ENCODE results near the gene VAV2.
"Not testable (repeated sequence)": the region's sequence is repeated elsewhere in the genome, so short reads cannot be mapped to it uniquely, and the experiment has no call there.

The VAV2 gene

DNA sequence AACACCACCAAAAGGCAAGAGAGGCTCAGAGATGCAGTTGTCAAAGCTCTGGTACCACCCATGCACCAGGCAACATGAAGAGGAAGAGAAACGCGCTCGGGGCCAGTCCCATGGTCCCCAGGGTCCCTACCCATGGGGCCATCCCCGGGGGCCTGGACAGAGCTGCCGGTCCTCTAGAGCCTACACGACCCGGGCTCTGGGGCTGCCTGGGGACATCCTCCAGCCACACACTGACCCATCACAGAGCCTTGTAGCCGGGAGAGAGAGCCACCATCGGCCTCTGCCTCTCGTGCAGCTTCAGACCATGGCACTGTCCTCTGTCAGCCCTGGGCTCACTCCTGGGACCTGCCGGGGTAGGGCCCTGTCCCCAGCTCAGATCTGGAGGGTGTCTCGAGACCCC is 23.7 kb downstream of the VAV2 start:
- no peak for DNase-seq (ENCODE audit: low read depth)

- no peak for DNase-seq (ENCODE audit: low read depth)
Measured at GRCh38 chr9:133967024-133967741, 24.9 kb downstream of the VAV2 start.

GRCh38 chr9:133964463-133964862 is 27.7 kb downstream of the VAV2 start:
- no peak for DNase-seq (ENCODE audit: low read depth)

- no peak for DNase-seq (ENCODE audit: low read depth)
Measured at GRCh38 chr9:133963166-133963565, 29.0 kb downstream of the VAV2 start.

- no peak for DNase-seq (ENCODE audit: low read depth)
Measured at GRCh38 chr9:133962341-133962740, 29.8 kb downstream of the VAV2 start.

GRCh38 chr9:133961226-133962165 is 30.6 kb downstream of the VAV2 start:
- no peak for DNase-seq (ENCODE audit: low read depth)

DNA sequence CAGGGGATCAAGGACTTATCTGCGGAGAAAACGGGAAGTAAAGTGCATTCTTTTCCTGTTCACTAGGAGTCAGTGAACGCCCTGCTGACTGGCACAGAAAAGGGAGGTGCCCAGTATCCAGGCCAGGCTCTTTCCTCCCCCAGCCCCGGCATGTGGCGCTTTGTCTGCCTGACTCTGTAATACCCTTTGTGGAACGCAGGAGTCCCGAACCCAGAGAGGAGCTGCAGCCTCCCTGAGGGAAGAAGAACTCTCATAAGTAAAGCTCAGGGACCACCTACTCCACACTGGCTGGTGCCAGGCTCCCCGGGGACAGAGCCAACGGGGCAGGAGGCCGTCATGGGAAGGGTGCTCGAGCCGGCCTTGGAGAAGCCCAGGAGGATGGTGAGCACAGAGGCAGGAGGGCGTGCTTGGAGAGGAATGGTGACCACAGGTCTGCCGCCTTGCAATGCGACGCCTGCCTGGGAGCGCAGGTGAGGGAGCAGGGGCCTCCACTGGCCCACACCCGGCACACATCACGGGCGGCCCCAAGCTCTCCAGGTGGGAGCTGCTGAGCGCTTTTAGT is 31.5 kb downstream of the VAV2 start:
- no peak for DNase-seq (ENCODE audit: low read depth)

DNA sequence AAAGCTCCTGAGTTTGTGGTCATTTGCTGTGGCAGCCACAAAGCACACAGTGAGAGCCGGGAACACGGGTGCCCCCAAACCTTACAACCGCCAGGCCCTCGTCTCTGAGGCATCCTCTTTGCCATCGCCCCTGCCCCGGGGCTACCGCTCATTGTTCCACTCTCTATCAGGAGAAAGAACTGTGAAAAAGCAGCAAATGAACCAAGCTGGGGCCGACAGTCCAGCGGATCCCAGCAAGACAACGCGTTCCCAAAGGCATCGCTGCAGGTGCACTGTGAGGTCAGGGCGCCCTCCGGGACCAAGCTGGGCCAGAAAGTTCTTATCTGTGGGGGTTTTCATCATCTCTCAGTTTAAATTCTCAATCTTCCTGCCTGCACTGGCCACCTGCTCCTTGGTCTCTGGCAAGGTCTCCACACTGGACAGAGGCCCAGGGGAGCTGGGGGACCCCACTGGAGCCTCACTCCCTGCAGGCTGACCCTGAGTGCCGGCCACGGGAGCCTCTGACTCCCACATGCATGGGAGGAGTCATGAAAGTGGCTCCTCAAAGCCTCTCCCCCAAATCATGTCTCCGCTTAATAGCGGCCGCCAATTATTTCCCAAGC is 32.1 kb downstream of the VAV2 start:
- DNase-seq (ENCODE audit: low read depth), result no peak

- no peak for DNase-seq (ENCODE audit: low read depth)
Measured at GRCh38 chr9:133959171-133959570, 33.0 kb downstream of the VAV2 start.

GRCh38 chr9:133958756-133959155 is 33.4 kb downstream of the VAV2 start:
- DNase-seq (ENCODE audit: low read depth), result no peak

- DNase-seq (ENCODE audit: low read depth), result not testable (repeated sequence)
Measured at GRCh38 chr9:133957772-133958171, 34.4 kb downstream of the VAV2 start.

- DNase-seq (ENCODE audit: low read depth), result no peak
Measured at GRCh38 chr9:133957328-133957727, 34.8 kb downstream of the VAV2 start.

GRCh38 chr9:133956520-133957076 is 35.5 kb downstream of the VAV2 start:
- no peak for DNase-seq (ENCODE audit: low read depth)

DNA sequence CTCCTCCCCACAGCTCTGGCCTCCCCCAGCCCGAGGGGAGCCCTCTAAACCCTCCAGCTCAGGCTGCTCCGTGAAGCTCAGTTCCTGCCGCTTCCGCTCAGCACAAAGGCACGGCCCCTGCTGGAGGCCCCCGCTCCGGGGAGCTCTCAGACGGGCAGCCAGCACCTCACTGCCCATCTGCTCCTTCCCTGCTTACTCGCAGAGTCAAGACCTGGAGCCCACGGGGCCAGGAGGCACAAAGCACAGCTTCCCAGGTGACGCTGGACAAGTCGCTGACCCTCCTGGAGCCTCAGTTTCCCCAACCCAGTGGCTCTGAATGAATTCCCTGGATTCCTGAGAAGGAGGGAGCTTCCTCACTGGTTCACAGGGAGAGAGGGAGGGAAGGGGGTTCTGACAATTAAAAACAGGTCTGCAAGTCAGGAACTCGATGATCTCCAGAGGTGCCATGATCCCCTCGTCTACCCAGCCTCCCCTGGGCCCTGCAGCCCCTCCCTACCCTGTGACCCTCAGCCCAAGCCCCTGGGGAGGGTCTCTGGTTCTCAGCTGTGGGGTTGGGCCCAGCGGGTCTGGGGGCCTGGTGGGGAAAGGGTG is 36.2 kb downstream of the VAV2 start:
- no peak for DNase-seq (ENCODE audit: low read depth)

- no peak for DNase-seq (ENCODE audit: low read depth)
Measured at GRCh38 chr9:133954862-133955529, 37.1 kb downstream of the VAV2 start.

DNA sequence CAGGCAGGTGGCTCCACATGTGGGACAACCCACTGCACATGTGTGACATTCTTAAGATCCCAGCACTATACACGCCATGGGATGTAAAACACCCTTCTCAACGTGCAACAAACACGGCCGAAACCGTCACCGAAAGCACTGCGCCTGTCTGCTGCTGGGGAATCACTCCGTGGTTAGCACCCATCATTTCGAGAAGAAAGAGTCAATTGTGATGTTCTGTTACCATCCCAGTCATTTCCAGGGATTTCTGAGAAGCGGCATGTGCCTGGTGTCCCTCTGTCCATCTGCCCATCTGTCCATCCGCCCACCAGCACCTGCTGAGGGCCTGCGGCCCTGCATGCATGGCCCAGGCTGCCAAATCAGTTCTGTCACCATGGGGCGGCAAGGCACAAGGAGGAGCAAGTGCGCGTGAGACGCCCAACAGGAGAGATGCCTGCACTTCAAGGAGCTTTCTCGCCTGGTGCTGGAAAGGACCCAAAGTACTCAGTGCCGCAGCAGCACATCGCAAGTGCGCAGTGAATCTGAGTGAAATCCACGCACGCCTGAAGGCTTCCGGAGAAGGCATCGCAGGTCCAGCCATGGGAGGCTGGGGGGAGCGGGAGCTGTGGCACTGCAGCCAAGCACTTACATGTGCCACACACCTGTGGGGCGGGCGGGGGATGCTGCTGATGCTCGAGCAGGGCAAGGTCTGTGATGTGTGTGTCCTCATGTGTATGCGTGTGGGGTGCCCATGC is 38.0 kb downstream of the VAV2 start:
- no peak for DNase-seq (ENCODE audit: low read depth)

DNA sequence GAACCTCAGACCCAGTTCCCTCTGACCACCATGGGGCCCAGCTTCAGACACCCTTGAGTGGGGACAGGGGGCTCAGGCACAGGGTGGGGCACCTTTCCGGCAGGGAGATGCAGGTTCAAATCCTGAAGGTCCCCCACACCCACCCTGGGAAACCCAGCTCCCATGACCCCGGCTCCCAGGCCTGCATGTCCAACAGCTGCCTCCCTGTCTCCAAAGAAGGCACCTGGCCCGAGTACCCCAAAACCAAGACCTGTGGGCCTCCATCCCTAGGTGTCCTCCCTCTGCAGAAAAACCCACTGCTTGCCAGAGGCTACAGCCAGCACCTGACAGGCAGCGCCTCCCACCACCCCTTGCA is 38.5 kb downstream of the VAV2 start:
- no peak for DNase-seq (ENCODE audit: low read depth)

DNA sequence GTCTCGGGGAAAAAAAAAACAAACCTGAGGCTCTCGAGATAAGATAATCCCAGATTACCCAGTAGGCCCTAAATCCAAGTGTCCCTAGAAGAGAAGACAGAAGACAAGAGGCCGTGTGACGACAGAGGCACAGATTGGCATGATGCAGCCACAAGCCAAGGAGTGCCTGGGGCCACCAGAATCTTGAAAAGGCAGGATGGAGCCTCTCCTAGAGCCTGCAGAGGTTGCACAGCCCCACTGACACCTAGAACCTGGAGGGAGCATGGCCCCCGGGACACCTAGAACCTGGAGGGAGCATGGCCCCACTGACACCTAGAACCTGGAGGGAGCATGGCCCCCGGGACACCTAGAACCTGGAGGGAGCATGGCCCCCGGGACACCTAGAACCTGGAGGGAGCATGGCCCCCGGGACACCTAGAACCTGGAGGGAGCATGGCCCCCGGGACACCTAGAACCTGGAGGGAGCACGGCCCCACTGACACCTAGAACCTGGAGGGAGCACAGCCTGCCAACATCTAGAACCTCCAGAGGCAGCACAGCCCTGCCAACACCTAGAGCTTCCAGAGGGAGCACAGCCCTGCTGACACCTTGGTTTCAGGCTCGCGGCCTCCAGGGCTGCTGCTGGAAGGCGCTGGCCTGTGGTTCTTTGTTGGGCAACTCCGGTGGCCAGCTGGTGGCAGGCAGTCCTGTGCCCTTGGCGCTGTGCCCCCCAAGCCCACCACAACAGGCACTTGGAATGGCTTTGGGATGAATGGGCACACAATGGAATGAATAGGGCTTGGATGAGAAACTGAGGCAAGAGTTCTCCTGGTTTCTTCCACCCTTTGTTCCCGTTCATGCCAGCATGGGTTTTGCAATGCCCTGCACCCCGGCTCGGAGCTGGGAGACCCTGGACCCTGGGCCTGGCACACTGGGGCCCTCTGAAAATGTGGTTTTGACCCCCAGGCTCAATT is 39.2 kb downstream of the VAV2 start:
- no peak for DNase-seq (ENCODE audit: low read depth)

GRCh38 chr9:133951265-133951664 is 40.9 kb downstream of the VAV2 start:
- no peak for DNase-seq (ENCODE audit: low read depth)
